Parathyroid adenoma (tissue), 2 donors: ENCODE results near the gene ARHGAP12.

ENCODE experiments used
- H2AFZ ChIP-seq: fragments of 300-600 bp; sonication (generic); one replicate; pipeline ENCODE4 v1.7.0; 2017; ENCODE audit warnings: antibody characterized with exemption, mild to moderate bottlenecking
- H3K27ac ChIP-seq: fragments of 300-600 bp; sonication (generic); one replicate; pipeline ENCODE4 v1.7.0; 2017
- H3K27me3 ChIP-seq: fragments of 300-600 bp; sonication (generic); one replicate; pipeline ENCODE4 v1.7.0; 2017; ENCODE audit warnings: low read length; ENCODE audit not compliant: control insufficient read depth, insufficient read depth
- H3K36me3 ChIP-seq: fragments of 300-600 bp; sonication (generic); one replicate; pipeline ENCODE4 v1.7.0; 2017; ENCODE audit warnings: low read length; ENCODE audit not compliant: control insufficient read depth, insufficient read depth
- H3K4me1 ChIP-seq: fragments of 300-600 bp; sonication (generic); one replicate; pipeline ENCODE4 v1.7.0; 2017; ENCODE audit warnings: control low read depth
- H3K4me2 ChIP-seq: fragments of 300-600 bp; sonication (generic); one replicate; pipeline ENCODE4 v1.7.0; 2017; ENCODE audit warnings: low read length
- H3K4me3 ChIP-seq: fragments of 300-600 bp; sonication (generic); one replicate; pipeline ENCODE4 v1.7.0; 2017; ENCODE audit warnings: low read depth, low read length
- H3K79me2 ChIP-seq: fragments of 300-600 bp; sonication (generic); one replicate; pipeline ENCODE4 v1.7.0; 2017; ENCODE audit warnings: control low read depth
- H3K9ac ChIP-seq: fragments of 300-600 bp; sonication (generic); one replicate; pipeline ENCODE4 v1.7.0; 2017; ENCODE audit warnings: mild to moderate bottlenecking
- H3K9me3 ChIP-seq: fragments of 300-600 bp; sonication (generic); one replicate; pipeline ENCODE4 v1.7.0; 2017; ENCODE audit warnings: low read length; ENCODE audit not compliant: control insufficient read depth
- CTCF ChIP-seq: fragments of 300-600 bp; sonication (generic); IDR thresholded peaks from one replicate; pipeline ENCODE4 v1.7.0; 2017; ENCODE audit warnings: antibody characterized with exemption, mild to moderate bottlenecking
- donor health status: primary hyperparathyroidism.

ARHGAP12 gene

GRCh38 chr10:31804352-31804810 lies 124.2 kb downstream of the ARHGAP12 start:
- Histone ChIP-seq H3K9ac (no peak overlapping the region), H3K4me3 (no peak overlapping the region), H3K27me3 (no peaks in the 10 kb centered on the region), H2AFZ (no peak overlapping the region), H3K27ac (no peak overlapping the region), H3K4me1 (no peaks in the 10 kb centered on the region), H3K4me2 (no peak overlapping the region), H3K36me3 (no peaks in the 10 kb centered on the region), H3K9me3 (no peaks in the 10 kb centered on the region), H3K79me2 (no peaks in the 10 kb centered on the region)
- no peak for TF ChIP-seq CTCF

- H2AFZ ChIP-seq = no peak overlapping the region
- no peak overlapping the region for H3K27ac ChIP-seq
- TF ChIP-seq CTCF = no peak
- H3K79me2 ChIP-seq = no peaks in the 10 kb centered on the region
- no peak overlapping the region for H3K4me3 ChIP-seq
- H3K36me3 ChIP-seq = no peaks in the 10 kb centered on the region
- H3K4me2 ChIP-seq = no peak overlapping the region
- H3K9ac ChIP-seq = no peak overlapping the region
- H3K9me3 ChIP-seq = no peaks in the 10 kb centered on the region
- H3K27me3 ChIP-seq = no peaks in the 10 kb centered on the region
- H3K4me1 ChIP-seq = no peaks in the 10 kb centered on the region
Observed at GRCh38 chr10:31803606-31804351, 124.9 kb downstream of the ARHGAP12 start.

GRCh38 chr10:31799181-31799580 lies 129.4 kb downstream of the ARHGAP12 start:
- no peaks in the 10 kb centered on the region for H3K36me3 ChIP-seq
- no peak overlapping the region for H3K4me3 ChIP-seq
- no peak overlapping the region for H3K27ac ChIP-seq
- no peak overlapping the region for H3K4me2 ChIP-seq
- no peaks in the 10 kb centered on the region for H3K9me3 ChIP-seq
- H3K9ac ChIP-seq = no peak overlapping the region
- no peak for TF ChIP-seq CTCF
- H2AFZ ChIP-seq = no peak overlapping the region
- no peaks in the 10 kb centered on the region for H3K27me3 ChIP-seq
- H3K4me1 ChIP-seq = no peaks in the 10 kb centered on the region
- no peaks in the 10 kb centered on the region for H3K79me2 ChIP-seq

GRCh38 chr10:31792745-31793144 lies 135.9 kb downstream of the ARHGAP12 start:
- Histone ChIP-seq H3K4me3 (no peak overlapping the region), H3K9ac (no peak overlapping the region), H2AFZ (no peak overlapping the region)

More at GRCh38 chr10:31792745-31793144, 135.9 kb downstream of the ARHGAP12 start:
- Histone ChIP-seq H3K4me1 (no peaks in the 10 kb centered on the region), H3K4me2 (no peak overlapping the region), H3K79me2 (no peaks in the 10 kb centered on the region), H3K36me3 (no peaks in the 10 kb centered on the region), H3K9me3 (no peaks in the 10 kb centered on the region), H3K27ac (no peak overlapping the region), H3K27me3 (no peaks in the 10 kb centered on the region)
- TF ChIP-seq CTCF = no peak
